HG02678 (cell line): ENCODE data around the gene SPACA7.
"Not testable (repeated sequence)": the region's sequence is repeated elsewhere in the genome, so short reads cannot be mapped to it uniquely, and the experiment has no call there.

Experiments
- ATAC-seq: cut with Tn5 transposase; IDR thresholded peaks from one replicate; pipeline ENCODE4 v1.9.1; 2021; ENCODE audit warnings: mild to moderate bottlenecking, moderate library complexity; ENCODE audit not compliant: unreplicated experiment

SPACA7 gene

DNA sequence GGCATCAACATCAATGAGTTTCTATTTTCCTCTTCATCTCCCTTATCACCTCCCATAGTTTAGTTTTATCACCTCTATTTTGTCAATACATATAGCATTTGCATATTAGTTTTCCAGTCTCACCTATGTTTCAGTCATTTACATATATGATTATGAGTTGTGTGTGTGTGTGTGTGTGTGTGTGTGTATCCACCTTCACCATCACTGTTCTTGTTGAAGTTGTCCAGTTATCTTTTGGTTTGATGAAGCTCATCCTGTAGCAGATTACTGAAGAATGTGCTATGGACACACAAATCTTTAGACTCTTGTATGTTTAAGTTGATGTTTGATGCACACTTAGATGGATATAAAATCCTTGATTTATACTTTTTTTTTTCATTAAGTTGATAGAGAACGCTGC lies 40.5 kb downstream of the SPACA7 start:
- no peak for ATAC-seq

DNA sequence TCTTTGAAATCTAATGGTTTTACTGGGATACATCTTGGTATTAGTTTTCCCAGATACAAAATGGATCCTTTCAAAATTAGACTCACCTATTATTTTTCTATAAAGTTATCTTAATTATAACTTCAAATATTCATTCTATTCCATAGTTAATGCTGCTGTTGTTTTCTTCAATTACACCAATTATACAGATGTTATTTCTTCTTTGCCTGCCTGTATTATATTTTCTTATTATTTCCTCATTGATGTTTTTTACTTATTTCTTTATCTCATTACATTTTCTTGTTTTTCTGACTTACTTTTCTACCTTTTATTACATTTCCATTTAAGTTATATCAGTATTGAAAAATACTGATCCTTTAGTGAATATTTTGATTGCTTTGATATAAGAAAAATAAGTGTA lies 40.9 kb downstream of the SPACA7 start:
- no peak for ATAC-seq

- no peak for ATAC-seq
These were observed 47.9 kb downstream of the SPACA7 start for GRCh38 chr13:112424098-112424497.

- ATAC-seq: no peak
These were observed 52.5 kb downstream of the SPACA7 start for GRCh38 chr13:112428704-112429103.

- no peak for ATAC-seq
These were observed 55.6 kb downstream of the SPACA7 start for GRCh38 chr13:112431734-112432133.

GRCh38 chr13:112432734-112433133 lies 56.6 kb downstream of the SPACA7 start:
- not testable (repeated sequence) for ATAC-seq

DNA sequence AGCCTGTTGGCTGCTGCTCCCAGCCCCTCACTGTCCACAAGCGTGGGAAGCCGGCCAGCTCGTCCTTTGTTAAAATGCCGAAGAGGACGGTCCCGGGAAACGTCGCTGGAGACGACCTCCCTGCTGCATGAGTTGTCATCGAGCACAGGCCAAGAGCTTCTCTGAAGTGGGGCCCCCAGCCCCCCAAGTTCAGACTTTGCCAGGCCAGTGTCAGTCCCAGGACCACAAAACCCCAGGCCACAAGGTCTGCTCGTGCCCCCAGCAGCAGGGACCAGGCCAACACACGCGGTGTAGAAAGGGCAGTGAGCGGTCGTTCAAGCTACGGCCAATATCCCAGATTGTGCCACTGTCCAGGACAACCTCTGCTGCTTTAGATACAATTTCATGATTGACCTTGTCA lies 57.4 kb downstream of the SPACA7 start:
- ATAC-seq: not testable (repeated sequence)

- ATAC-seq: no peak
These were observed 57.9 kb downstream of the SPACA7 start for GRCh38 chr13:112434032-112434431.

GRCh38 chr13:112434937-112435523 lies 58.9 kb downstream of the SPACA7 start:
- ATAC-seq: no peak

- no peak for ATAC-seq
These were observed 59.8 kb downstream of the SPACA7 start for GRCh38 chr13:112435973-112436372.

DNA sequence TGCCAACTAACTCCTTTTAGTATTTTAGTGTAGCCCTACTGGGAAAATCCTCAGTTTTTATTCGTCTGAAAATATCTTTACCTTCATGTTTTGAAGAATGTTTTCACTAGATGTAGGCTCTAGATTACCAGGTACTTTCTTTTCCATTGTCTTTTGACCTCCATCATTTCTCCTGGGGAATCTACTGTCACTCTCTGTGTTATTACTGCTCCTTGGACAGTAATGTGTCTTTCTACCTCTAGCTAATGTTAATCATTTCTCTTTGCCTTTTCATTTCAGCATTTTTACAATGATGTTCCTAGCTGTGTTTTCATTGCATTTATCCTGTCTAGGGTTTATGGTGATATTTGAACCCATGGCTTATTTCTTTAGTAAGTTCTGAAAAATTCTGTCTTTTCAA lies 61.9 kb downstream of the SPACA7 start:
- ATAC-seq: no peak

- no peak for ATAC-seq
These were observed 62.4 kb downstream of the SPACA7 start for GRCh38 chr13:112438515-112438914.

- ATAC-seq: no peak
These were observed 65.1 kb downstream of the SPACA7 start for GRCh38 chr13:112441226-112441625.

GRCh38 chr13:112441779-112442310 lies 65.7 kb downstream of the SPACA7 start:
- ATAC-seq: no peak

- ATAC-seq: no peak
These were observed 66.4 kb downstream of the SPACA7 start for GRCh38 chr13:112442483-112443090.

- ATAC-seq: no peak
These were observed 67.2 kb downstream of the SPACA7 start for GRCh38 chr13:112443191-112443994.

DNA sequence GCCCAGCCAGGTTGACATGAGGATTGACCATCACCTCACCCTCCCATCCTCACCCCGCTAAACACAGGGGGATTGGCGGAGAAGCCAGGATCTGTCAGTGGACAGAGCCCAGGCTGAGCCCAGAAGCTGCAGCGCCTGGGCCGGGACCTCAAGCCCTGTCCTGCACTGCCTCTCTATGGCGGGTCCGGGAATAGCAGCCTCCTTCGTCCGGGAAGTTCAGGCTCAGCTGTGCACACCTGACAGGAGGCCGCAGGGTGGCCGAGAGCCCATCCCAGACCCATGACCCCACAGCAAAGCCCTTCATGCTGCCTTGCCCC lies 67.8 kb downstream of the SPACA7 start:
- peak; percentile 63 for ATAC-seq

DNA sequence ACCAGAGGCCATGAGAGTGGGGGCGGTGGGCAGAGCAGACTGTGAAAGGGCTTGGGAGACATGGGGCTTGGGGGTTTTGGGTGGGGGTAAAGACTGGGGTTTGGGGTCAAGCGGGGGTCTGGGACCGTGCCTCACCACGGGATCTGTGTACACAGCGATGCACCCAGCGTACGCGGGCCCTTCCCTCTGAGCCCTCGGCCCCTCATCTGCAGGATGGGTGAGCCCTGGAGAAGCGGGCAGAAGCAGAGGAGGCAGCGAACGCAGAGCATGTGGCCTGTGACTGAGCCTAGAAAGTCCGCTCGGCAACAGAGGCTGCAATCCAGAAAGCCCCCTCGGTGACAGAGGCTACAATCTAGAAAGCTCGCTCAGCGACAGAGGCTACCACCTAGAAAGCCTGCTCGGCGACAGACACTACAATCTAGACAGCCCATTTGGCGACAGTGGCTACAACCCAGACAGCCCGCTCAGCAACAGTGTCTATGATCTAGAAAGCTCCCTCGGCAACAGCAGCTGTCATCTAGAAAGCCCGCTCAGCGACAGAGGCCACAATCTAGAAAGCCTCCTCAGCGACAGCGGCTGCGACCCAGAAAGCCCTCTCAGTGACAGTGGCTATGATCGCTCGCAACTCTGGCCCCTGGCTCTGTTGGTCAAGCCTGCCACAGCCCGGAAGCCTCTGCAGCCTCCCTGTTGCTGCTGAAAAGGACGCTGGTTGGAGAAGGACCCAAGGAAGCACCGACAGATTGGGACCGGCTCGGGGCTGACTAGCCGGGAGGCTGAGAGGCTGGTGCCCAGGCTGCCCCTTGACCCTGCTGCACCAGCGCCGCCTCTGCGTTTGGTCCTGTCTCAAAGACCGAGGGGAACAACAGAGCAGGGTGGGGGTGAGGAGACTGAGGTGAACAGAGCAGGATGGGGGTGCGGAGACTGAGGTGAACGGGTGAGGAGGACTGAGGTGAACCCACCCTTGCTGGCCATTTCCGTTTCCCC lies 68.6 kb downstream of the SPACA7 start:
- ATAC-seq: no peak

DNA sequence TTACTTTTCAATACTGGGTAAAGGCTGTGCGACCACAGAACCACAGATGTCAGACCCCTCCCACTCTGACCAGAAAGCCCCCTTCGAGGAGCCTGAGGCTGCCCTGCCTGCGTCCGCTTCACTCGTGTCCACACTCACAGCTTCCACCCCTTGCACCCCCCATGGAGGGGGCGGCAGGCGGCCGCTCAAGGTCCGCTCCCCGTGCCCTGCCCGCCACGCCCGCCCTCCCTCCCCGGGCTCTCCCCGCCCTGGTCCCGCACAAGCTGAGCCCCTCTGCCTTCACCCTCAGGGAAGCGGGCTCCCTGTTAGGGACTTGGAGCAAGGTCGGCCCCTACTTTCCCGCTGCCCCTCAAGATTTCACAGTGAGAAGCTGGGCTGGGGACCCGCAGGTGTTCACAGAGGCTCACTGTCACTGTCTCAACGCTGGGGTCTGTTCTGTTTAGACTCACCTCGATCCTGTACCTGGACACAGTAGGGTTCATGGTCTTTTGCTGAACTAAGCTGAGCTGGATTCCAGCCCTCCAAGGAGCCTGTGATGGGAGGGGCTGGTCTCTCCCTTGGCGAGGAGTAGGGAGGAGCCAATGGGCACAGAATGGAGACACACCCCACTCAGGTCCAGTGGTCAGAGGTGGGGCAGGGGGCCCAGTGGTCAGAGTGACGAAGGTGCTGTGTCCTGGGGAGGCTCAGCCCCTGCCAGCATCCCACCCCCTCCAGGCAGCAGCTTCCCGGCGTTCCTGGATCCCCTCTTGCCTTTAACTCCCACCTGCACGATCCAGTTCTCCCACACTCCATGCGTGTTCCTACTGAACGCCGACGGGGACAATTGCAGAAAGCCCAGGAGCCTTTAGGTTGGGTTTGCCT lies 69.5 kb downstream of the SPACA7 start:
- no peak for ATAC-seq

GRCh38 chr13:112446347-112446861 lies 70.2 kb downstream of the SPACA7 start:
- no peak for ATAC-seq
